Right lobe of liver (tissue), 4 donors: Measurements from ENCODE around the gene LHPP.

ENCODE experiments used
- POLR2A ChIP-seq: fragments of 450-650 bp; IDR thresholded peaks from one replicate; pipeline ENCODE4 v1.6.1; 2017; ENCODE audit warnings: antibody characterized with exemption, mild to moderate bottlenecking
- TF ChIP-seq, protein P1 (sequence below), 4 donors: fragments of 200-600 bp in 3 of 4; fragments of 450-650 bp in 1 of 4; IDR thresholded peaks; one replicate each; pipeline versions ENCODE4 v1.5.1 to v1.8.0; 2016 to 2022; ENCODE audit warnings: antibody characterized with exemption in 4 of 4, mild to moderate bottlenecking in 2 of 4
- donor health status: DM: no; HTN: no; CAD: no.
- donor health status: DM: no; HTN: no; CAD: no.
- donor health status: DM: no; HTN: yes; CAD: no.

DNA sequence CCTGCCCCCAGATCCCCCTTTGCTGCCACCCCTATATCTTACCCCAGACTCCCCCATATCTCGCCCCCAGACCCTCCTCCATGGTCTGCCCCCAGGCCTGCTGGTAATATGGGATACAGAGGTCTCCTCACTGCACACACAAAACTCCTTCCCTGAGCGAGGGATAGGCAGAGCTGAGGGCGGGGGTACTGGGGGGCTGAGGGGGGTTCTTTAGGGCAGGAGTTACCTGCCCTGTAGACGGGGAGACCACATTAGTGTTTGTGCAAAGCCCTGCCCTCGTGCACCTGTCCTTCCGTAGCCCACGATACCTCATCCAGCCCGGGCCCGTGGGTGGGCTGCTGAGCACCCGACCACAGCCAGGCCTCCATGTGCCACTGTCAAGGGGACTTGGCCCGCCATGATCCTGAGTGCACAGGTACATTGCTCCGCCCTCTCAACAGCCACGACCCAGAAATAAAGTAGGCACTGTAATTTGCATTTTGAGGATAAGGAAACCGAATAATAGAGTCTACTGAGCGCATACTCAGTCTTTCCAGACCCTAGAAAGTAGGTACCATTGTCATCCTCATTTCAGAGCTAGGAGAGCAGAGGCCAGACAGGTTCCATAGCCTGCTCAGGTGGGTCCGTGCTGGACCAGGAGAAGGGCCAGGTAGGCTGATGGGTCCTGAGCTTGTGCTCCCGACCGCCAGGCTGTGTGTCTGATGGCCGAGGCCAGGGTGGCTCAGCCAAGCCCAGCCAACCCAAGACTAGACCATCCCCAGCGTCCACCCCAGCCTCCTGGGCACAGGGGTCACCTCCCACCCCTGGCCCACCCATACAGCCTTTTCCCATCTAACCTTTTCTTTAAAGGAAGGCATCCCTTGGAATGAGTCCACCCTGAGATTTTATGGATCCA lies 115.2 kb downstream of the LHPP start:
- no peak for TF ChIP-seq POLR2A
- TF ChIP-seq, protein P1, sequence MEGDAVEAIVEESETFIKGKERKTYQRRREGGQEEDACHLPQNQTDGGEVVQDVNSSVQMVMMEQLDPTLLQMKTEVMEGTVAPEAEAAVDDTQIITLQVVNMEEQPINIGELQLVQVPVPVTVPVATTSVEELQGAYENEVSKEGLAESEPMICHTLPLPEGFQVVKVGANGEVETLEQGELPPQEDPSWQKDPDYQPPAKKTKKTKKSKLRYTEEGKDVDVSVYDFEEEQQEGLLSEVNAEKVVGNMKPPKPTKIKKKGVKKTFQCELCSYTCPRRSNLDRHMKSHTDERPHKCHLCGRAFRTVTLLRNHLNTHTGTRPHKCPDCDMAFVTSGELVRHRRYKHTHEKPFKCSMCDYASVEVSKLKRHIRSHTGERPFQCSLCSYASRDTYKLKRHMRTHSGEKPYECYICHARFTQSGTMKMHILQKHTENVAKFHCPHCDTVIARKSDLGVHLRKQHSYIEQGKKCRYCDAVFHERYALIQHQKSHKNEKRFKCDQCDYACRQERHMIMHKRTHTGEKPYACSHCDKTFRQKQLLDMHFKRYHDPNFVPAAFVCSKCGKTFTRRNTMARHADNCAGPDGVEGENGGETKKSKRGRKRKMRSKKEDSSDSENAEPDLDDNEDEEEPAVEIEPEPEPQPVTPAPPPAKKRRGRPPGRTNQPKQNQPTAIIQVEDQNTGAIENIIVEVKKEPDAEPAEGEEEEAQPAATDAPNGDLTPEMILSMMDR (IDR thresholded peaks at IDR 0.05): no peak
